Osteocyte (in vitro differentiated cells): ENCODE results near the gene ING1. TPM values are rescaled to one million over a fixed set of nuclear protein-coding genes. Genes with fewer than 3 reads are reported as not detected.

ENCODE experiments used
- DNase-seq: peaks from one replicate; pipeline ENCODE4 v3.0.0; 2021; ENCODE audit warnings: mixed read lengths; ENCODE audit not compliant: unreplicated experiment; ENCODE audit errors: extremely low spot score
- H3K27ac Mint-ChIP-seq: one replicate; pipeline ENCODE4 v1.8.0; 2021; ENCODE audit warnings: mild to moderate bottlenecking, mixed read lengths; ENCODE audit not compliant: unreplicated experiment
- H3K27me3 Mint-ChIP-seq: one replicate; pipeline ENCODE4 v1.8.0; 2021; ENCODE audit warnings: mixed read lengths; ENCODE audit not compliant: unreplicated experiment
- H3K36me3 Mint-ChIP-seq: one replicate; pipeline ENCODE4 v1.8.0; 2021; ENCODE audit warnings: mixed read lengths; ENCODE audit not compliant: unreplicated experiment
- H3K4me1 Mint-ChIP-seq: one replicate; pipeline ENCODE4 v1.8.0; 2021; ENCODE audit warnings: mixed read lengths; ENCODE audit not compliant: unreplicated experiment
- H3K4me3 Mint-ChIP-seq: one replicate; pipeline ENCODE4 v1.8.0; 2021; ENCODE audit warnings: mild to moderate bottlenecking, moderate library complexity, mixed read lengths; ENCODE audit not compliant: unreplicated experiment
- H3K9me3 Mint-ChIP-seq: one replicate; pipeline ENCODE4 v1.8.0; 2021; ENCODE audit warnings: mixed read lengths; ENCODE audit not compliant: unreplicated experiment
- CTCF ChIP-seq: fragments of 200-600 bp; sonication (generic); IDR thresholded peaks from 2 replicates; pipeline ENCODE4 v1.5.0; 2021; ENCODE audit warnings: antibody characterized with exemption, mild to moderate bottlenecking, moderate library complexity
- total RNA-seq: library from RNA; stranded (reverse); gene quantifications from 2 replicates; pipeline ENCODE4 v1.2.1, GENCODE V29; 2021

Gene ING1
- total RNA-seq, 1 donor from 2014 or later, result 23.2 TPM

GRCh38 chr13:110748271-110748670 is 34.8 kb downstream of the ING1 start:
- Mint-ChIP-seq H3K9me3 (peaks cover 14% of the 10 kb centered on the region), H3K27ac (no peak overlapping the region), H3K4me1 (peaks cover 9% of the 10 kb centered on the region), H3K36me3 (peaks cover 8% of the 10 kb centered on the region), H3K27me3 (no peaks in the 10 kb centered on the region), H3K4me3 (no peak overlapping the region)
- DNase-seq, result no peak
- TF ChIP-seq CTCF, result no peak

GRCh38 chr13:110756219-110756631 is 42.7 kb downstream of the ING1 start:
- Mint-ChIP-seq H3K9me3 (peaks cover 10% of the 10 kb centered on the region), H3K4me3 (no peak overlapping the region), H3K27me3 (no peaks in the 10 kb centered on the region), H3K4me1 (peaks cover 8% of the 10 kb centered on the region), H3K36me3 (peaks cover 5% of the 10 kb centered on the region), H3K27ac (no peak overlapping the region)
- no peak for DNase-seq
- no peak for TF ChIP-seq CTCF

- Mint-ChIP-seq H3K27ac (no peak overlapping the region), H3K4me3 (no peak overlapping the region), H3K27me3 (no peaks in the 10 kb centered on the region), H3K4me1 (peaks cover 8% of the 10 kb centered on the region), H3K9me3 (peaks cover 7% of the 10 kb centered on the region), H3K36me3 (peaks cover 2% of the 10 kb centered on the region)
- no peak for TF ChIP-seq CTCF
- no peak for DNase-seq
Measured at GRCh38 chr13:110757296-110757695, 43.8 kb downstream of the ING1 start.

GRCh38 chr13:110758195-110758805 is 44.8 kb downstream of the ING1 start:
- Mint-ChIP-seq H3K4me3 (no peak overlapping the region), H3K36me3 (no peaks in the 10 kb centered on the region), H3K4me1 (peaks cover 8% of the 10 kb centered on the region), H3K9me3 (no peaks in the 10 kb centered on the region), H3K27me3 (no peaks in the 10 kb centered on the region), H3K27ac (no peak overlapping the region)
- no peak for DNase-seq
- TF ChIP-seq CTCF, result no peak

GRCh38 chr13:110759710-110760109 is 46.2 kb downstream of the ING1 start:
- H3K9me3 Mint-ChIP-seq, result no peaks in the 10 kb centered on the region
- H3K27ac Mint-ChIP-seq, result no peak overlapping the region
- H3K27me3 Mint-ChIP-seq, result no peaks in the 10 kb centered on the region
- no peak overlapping the region for H3K4me3 Mint-ChIP-seq
- no peak for DNase-seq
- TF ChIP-seq CTCF, result no peak
- no peaks in the 10 kb centered on the region for H3K36me3 Mint-ChIP-seq
- H3K4me1 Mint-ChIP-seq, result peaks cover 5% of the 10 kb centered on the region
